T-cell (primary cell): Measurements from ENCODE around the gene SHOC2. TPM values are rescaled to one million over a fixed set of nuclear protein-coding genes. Genes with fewer than 3 reads are reported as not detected.

ENCODE experiments used
- ATAC-seq, 4 experiments: fragments of 200-7000 bp in 3 of 4; fragments of 150-1000 bp in 1 of 4; cut with Tn5 transposase; replicated peaks in 1 of 4; 1 replicate in 3 of 4; 2 replicates in 1 of 4; pipeline ENCODE4 v1.10.0; 2021; ENCODE audit warnings: moderate library complexity in 3 of 4, mild to moderate bottlenecking in 2 of 4, moderate number of reproducible peaks in 1 of 4
- CTCF ChIA-PET, 2 donors: fragments of 300-600 bp; sonication (Branson Sonifier 250); formaldehyde crosslinking; loops; one replicate each; lab custom pipeline; 2022; ENCODE audit warnings: antibody characterized with exemption in 2 of 2; lab: Charles Lee
- POLR2A ChIA-PET, 2 donors: fragments of 300-600 bp; sonication (Branson Sonifier 250); formaldehyde crosslinking; loops; one replicate each; lab custom pipeline; 2022; ENCODE audit warnings: antibody characterized with exemption in 2 of 2; lab: Charles Lee
- DNase-seq, 35 experiments: peaks; one replicate each; pipeline versions ENCODE4 v3.0.0 to v3.0.0-alpha.2; 2013 to 2023
- H3K27ac ChIP-seq: one replicate; pipeline ENCODE4 v1.5.1; 2013; ENCODE audit warnings: low read length
- H3K27me3 ChIP-seq, 2 experiments: replicated peaks in 1 of 2; 1 replicate in 1 of 2; 2 replicates in 1 of 2; pipeline versions ENCODE4 v1.6.1 to v1.7.0; 2013; ENCODE audit warnings: low read length in 1 of 2, mixed read lengths in 1 of 2; ENCODE audit not compliant: control insufficient read depth in 2 of 2, insufficient read depth in 2 of 2; ENCODE audit errors: extremely low read depth in 1 of 2
- H3K36me3 ChIP-seq, 2 donors: 1 replicate in 1 of 2; 2 replicates in 1 of 2; pipeline versions ENCODE4 v1.6.1 to v1.7.0; 2013; ENCODE audit warnings: low read length in 1 of 2; ENCODE audit not compliant: control insufficient read depth in 2 of 2, insufficient read depth in 1 of 2; ENCODE audit errors: extremely low read depth in 1 of 2
- H3K4me1 ChIP-seq, 2 experiments: 1 replicate in 1 of 2; 2 replicates in 1 of 2; pipeline versions ENCODE4 v1.6.1 to v1.7.0; 2013; ENCODE audit warnings: low read length in 2 of 2, mixed read lengths in 1 of 2; ENCODE audit not compliant: insufficient read depth in 2 of 2, control insufficient read depth in 1 of 2; ENCODE audit errors: extremely low read depth in 1 of 2
- H3K4me3 ChIP-seq, 2 donors: 1 replicate in 1 of 2; 2 replicates in 1 of 2; pipeline versions ENCODE4 v1.5.1 to v1.7.0; 2013; ENCODE audit warnings: mild to moderate bottlenecking in 2 of 2, low read length in 1 of 2, moderate library complexity in 1 of 2; ENCODE audit not compliant: control insufficient read depth in 1 of 2; ENCODE audit errors: extremely low read depth in 1 of 2
- H3K9me3 ChIP-seq: 2 replicates; pipeline ENCODE4 v1.7.0; 2013
- H3K27ac Mint-ChIP-seq, 2 donors: one replicate each; pipeline ENCODE4 v1.8.0; 2020 to 2021; ENCODE audit warnings: mild to moderate bottlenecking in 2 of 2, mixed read lengths in 2 of 2
- H3K27me3 Mint-ChIP-seq, 2 donors: one replicate each; pipeline ENCODE4 v1.8.0; 2021 to 2022; ENCODE audit warnings: mixed read lengths in 2 of 2
- H3K36me3 Mint-ChIP-seq: one replicate; pipeline ENCODE4 v1.8.0; 2021; ENCODE audit warnings: mixed read lengths
- H3K4me1 Mint-ChIP-seq, 3 donors: one replicate each; pipeline ENCODE4 v1.8.0; 2020 to 2022; ENCODE audit warnings: mixed read lengths in 3 of 3, mild to moderate bottlenecking in 1 of 3
- H3K4me3 Mint-ChIP-seq, 3 donors: one replicate each; pipeline ENCODE4 v1.8.0; 2020 to 2022; ENCODE audit warnings: mild to moderate bottlenecking in 3 of 3, mixed read lengths in 3 of 3, moderate library complexity in 3 of 3
- H3K9me3 Mint-ChIP-seq, 3 donors: one replicate each; pipeline ENCODE4 v1.8.0; 2020 to 2022; ENCODE audit warnings: mixed read lengths in 3 of 3
- WGBS: methylation state at CpG from one replicate; pipeline ENCODE4 v1.1.5; 2013; ENCODE audit warnings: missing lambda C conversion rate; ENCODE audit not compliant: insufficient coverage; 5-methylcytosine and 5-hydroxymethylcytosine counted together
- total RNA-seq, 35 experiments: library from RNA in 6 of 35; stranded (reverse) in 6 of 35; fragments of 120-200 nt in 1 of 35; gene quantifications; one replicate each; pipeline versions ENCODE4 v1.2.1 to v1.2.4 and lab custom pipeline; 2013 to 2026

The SHOC2 gene
- total RNA-seq, 5 donors from 2014 or later (not counting 1 experiment from before 2014, with no cell fraction given) = 53.3 to 65.1 (median 54.0) TPM

DNA sequence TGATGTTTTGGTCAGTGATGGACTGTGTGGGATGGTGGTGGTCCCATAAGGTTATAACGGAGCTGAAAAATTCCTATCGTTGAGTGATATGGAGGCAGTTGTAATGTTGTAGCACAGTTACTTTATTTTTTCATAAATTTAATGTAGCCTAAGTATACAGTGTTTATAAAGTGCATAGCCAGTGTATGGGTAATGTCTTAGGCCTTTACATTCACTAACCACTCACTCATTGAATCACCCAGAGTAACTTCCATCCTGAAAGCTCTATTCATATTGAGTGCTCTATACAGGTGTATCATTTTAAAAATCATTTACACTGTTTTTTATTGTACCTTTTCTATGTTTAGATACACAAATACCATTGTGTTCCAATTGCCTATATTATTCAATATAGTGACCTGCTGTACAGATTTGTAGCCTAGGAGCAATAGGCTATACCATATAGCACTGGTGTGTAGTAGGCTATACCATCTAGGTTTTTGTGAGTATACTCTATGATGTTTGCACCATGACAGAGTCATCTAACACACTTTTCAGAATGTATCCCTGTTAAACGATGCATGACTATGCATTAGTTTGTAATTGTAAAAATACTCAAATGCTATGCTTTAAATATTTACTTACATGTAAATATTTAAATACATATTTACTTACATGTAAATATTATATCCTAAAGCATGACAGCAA lies 26.7 kb upstream of the SHOC2 start:
- H3K27ac Mint-ChIP-seq = peak overlapping the region in 1 of 2 donors; percentile 24
- peaks cover 66 to 68% (median 67%) of the 10 kb centered on the region in 3 donors for H3K4me1 Mint-ChIP-seq
- no peak overlapping the region for H3K4me3 Mint-ChIP-seq
- DNase-seq (no peak), ATAC-seq (peak in 1 of 4 experiments; percentile 23)
- Histone ChIP-seq H3K27me3 (no peaks in the 10 kb centered on the region), H3K36me3 (peaks cover 0 to 69% of the 10 kb centered on the region in 2 donors), H3K27ac (no peak overlapping the region), H3K4me1 (peaks cover 3 to 16% of the 10 kb centered on the region in 2 experiments), H3K9me3 (no peaks in the 10 kb centered on the region), H3K4me3 (no peak overlapping the region)
- no CpG with 5 or more reads among the region's 3 CpGs for WGBS
- ChIA-PET CTCF (interaction anchor here in 1 of 2 donors (0.5 to 5.0 kb wide), 10 partner anchors 10 to 284 kb away, joined by 3 to 34 read pairs (median 10); partner anchors contain the start of genes BBIP1 and SHOC2), POLR2A (interaction anchor here (0.5 to 3.9 kb wide), 4 partner anchors 11 to 19 kb away, joined by 3 to 36 read pairs (median 4); no protein-coding TSS in a partner anchor)
- H3K9me3 Mint-ChIP-seq = no peaks in the 10 kb centered on the region
- peaks cover 54% of the 10 kb centered on the region for H3K36me3 Mint-ChIP-seq
- H3K27me3 Mint-ChIP-seq = no peaks in the 10 kb centered on the region

DNA sequence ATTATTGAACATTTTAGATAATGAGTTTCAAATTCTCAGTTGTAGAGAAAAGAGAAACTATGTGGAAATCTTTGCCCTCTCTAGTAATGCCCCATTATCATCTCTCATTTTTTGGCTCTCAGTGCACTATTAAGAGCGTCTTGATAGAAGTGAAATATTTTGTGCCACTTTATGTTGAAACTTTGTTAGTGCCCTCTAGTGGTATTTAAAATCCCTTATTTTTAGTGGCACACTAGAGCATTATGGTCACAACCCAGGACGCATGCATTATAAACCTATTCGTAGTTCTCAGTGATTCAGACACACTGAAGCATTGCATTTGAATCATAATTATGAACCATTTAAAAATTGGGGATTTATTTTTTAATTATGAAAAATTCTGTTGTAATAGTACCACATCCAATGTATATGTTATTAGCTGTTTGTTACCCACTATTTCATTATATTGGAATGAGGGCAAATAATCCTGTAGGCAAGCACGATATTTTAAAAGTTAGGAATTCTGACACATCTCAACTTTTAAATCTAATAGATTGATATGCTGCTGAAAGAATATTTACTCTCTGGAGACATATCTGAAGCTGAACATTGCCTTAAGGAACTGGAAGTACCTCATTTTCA lies 25.7 kb upstream of the SHOC2 start:
- Mint-ChIP-seq H3K36me3 (peaks cover 53% of the 10 kb centered on the region), H3K4me3 (no peak overlapping the region), H3K27ac (no peak overlapping the region), H3K4me1 (peaks cover 62 to 65% (median 65%) of the 10 kb centered on the region in 3 donors), H3K9me3 (no peaks in the 10 kb centered on the region), H3K27me3 (no peaks in the 10 kb centered on the region)
- ChIA-PET CTCF (interaction anchor here (0.6 to 5.0 kb wide), 22 partner anchors 9 to 990 kb away, joined by 3 to 34 read pairs (median 4); partner anchors contain the start of genes BBIP1 (in 1 of the 2) and SHOC2 (in 1 of the 2)), POLR2A (interaction anchor here (0.6 to 3.9 kb wide), 8 partner anchors 12 to 285 kb away, joined by 3 to 36 read pairs (median 3); no protein-coding TSS in a partner anchor)
- Histone ChIP-seq H3K27me3 (no peaks in the 10 kb centered on the region), H3K9me3 (no peaks in the 10 kb centered on the region), H3K4me3 (no peak overlapping the region), H3K27ac (no peak overlapping the region), H3K4me1 (peaks cover 3 to 15% of the 10 kb centered on the region in 2 experiments), H3K36me3 (peaks cover 0 to 72% of the 10 kb centered on the region in 2 donors)
- no CpG with 5 or more reads among the region's 4 CpGs for WGBS
- peak in 1 of 35 experiments; percentile 72 for DNase-seq
- ATAC-seq = peak; percentile 56 to 87 (median 82)

DNA sequence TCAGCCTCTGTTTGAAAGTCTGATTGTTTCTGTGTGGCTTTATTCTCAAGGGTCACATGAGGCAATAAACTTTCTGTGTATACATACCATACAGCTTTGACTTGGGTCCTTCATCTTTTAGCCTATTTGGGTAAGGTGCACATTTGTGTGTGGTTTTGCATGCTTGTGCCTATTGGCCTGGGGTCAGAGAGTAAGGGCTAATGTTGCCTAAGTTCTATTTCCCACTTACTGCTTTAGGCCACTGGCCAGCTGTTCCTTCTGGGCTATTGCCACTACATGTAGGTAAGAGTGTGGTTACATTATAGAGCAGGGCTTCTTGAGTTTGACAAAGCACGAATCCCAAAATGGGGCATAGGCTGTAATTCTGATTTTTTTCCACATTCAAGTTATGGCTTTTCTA lies 22.2 kb upstream of the SHOC2 start:
- peaks cover 0 to 8% of the 10 kb centered on the region in 2 experiments for H3K4me1 ChIP-seq
- 100% methylated on average over 1 of the region's 1 CpG for WGBS
- no peaks in the 10 kb centered on the region for H3K27me3 ChIP-seq
- CTCF ChIA-PET = interaction anchor here (0.5 to 1.8 kb wide), 12 partner anchors 10 to 591 kb away, joined by 3 to 9 read pairs (median 3); no protein-coding TSS in a partner anchor
- DNase-seq (no peak), ATAC-seq (no peak)
- peaks cover 0 to 74% of the 10 kb centered on the region in 2 donors for H3K36me3 ChIP-seq
- no peak overlapping the region for H3K27ac ChIP-seq
- Mint-ChIP-seq H3K27me3 (no peaks in the 10 kb centered on the region), H3K4me1 (peaks cover 44 to 65% (median 49%) of the 10 kb centered on the region in 3 donors), H3K4me3 (no peak overlapping the region), H3K36me3 (peaks cover 40% of the 10 kb centered on the region), H3K9me3 (no peaks in the 10 kb centered on the region), H3K27ac (no peak overlapping the region)
- no peaks in the 10 kb centered on the region for H3K9me3 ChIP-seq
- POLR2A ChIA-PET = interaction anchor here (0.7 to 3.2 kb wide), 13 partner anchors 9 to 95 kb away, joined by 3 to 29 read pairs (median 3); partner anchors contain the start of genes BBIP1 (in 1 of the 2) and SHOC2 (in 1 of the 2)
- no peak overlapping the region for H3K4me3 ChIP-seq

DNA sequence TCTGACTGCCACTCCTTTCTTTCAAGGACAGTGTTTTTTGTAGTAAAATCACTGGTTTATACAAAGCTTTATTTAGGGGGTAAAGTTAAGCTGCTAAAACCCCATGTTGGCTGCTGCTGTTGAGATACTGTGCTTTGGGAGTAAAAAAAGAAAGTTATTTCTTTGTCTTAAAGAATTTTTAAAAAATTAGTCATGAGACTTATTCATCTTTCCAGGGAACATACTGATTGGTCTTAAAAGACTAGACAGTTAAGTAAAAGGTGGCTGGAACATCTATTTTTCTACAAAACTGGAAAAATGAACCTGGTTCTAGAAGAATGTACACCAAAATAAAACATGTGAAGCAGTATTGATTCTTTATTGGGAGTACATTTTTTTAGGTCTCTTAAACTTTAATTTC lies 21.0 kb upstream of the SHOC2 start:
- H3K9me3 ChIP-seq = no peaks in the 10 kb centered on the region
- H3K27ac Mint-ChIP-seq = peak overlapping the region in 1 of 2 donors; percentile 39
- peaks cover 47 to 66% (median 49%) of the 10 kb centered on the region in 3 donors for H3K4me1 Mint-ChIP-seq
- DNase-seq = no peak
- H3K27me3 ChIP-seq = no peaks in the 10 kb centered on the region
- H3K4me1 ChIP-seq = peaks cover 0 to 7% of the 10 kb centered on the region in 2 experiments
- H3K36me3 Mint-ChIP-seq = peaks cover 46% of the 10 kb centered on the region
- no peak overlapping the region for H3K4me3 ChIP-seq
- no peaks in the 10 kb centered on the region for H3K9me3 Mint-ChIP-seq
- peaks cover 2 to 70% of the 10 kb centered on the region in 2 donors for H3K36me3 ChIP-seq
- no peak overlapping the region for H3K4me3 Mint-ChIP-seq
- no peaks in the 10 kb centered on the region for H3K27me3 Mint-ChIP-seq
- H3K27ac ChIP-seq = no peak overlapping the region
- ATAC-seq = no peak
- ChIA-PET POLR2A (interaction anchor here (0.5 to 3.2 kb wide), 12 partner anchors 10 to 593 kb away, joined by 3 to 29 read pairs (median 4); partner anchors contain the start of genes BBIP1 (in 1 of the 2) and SHOC2 (in 1 of the 2)), CTCF (interaction anchor here (0.6 to 2.1 kb wide), 13 partner anchors 9 to 180 kb away, joined by 3 to 7 read pairs (median 3); no protein-coding TSS in a partner anchor)

DNA sequence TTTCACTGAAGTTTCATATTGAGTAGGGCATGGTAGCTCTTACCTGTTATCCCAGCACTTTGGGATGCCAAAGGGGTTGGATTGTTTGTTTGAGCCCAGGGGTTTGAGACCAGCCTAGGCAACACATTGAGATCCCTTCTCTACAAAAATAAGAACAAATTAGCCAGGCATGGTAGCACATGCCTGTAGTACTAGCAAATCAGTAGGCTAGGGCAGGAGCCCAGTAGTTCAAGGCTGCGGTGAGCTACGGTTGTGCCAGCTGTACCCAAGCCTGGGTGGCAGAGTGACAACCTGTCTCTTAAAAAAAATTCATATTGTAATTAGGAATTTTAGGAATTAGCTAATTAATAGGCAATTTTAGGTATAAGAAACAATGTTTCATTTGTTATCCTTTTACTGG lies 18.4 kb upstream of the SHOC2 start:
- Mint-ChIP-seq H3K27me3 (no peaks in the 10 kb centered on the region), H3K9me3 (no peaks in the 10 kb centered on the region), H3K4me1 (peaks cover 33 to 53% (median 35%) of the 10 kb centered on the region in 3 donors), H3K4me3 (no peak overlapping the region), H3K27ac (peak overlapping the region in 1 of 2 donors; percentile 39), H3K36me3 (peaks cover 43% of the 10 kb centered on the region)
- ATAC-seq = peak in 1 of 4 experiments; percentile 22
- H3K4me3 ChIP-seq = no peak overlapping the region
- H3K27ac ChIP-seq = no peak overlapping the region
- WGBS = no CpG with 5 or more reads among the region's 2 CpGs
- peaks cover 0 to 2% of the 10 kb centered on the region in 2 experiments for H3K4me1 ChIP-seq
- peaks cover 2 to 50% of the 10 kb centered on the region in 2 donors for H3K36me3 ChIP-seq
- H3K9me3 ChIP-seq = no peaks in the 10 kb centered on the region
- ChIA-PET POLR2A (interaction anchor here (0.5 to 1.4 kb wide), 11 partner anchors 10 to 46 kb away, joined by 3 to 6 read pairs (median 4); partner anchors contain the start of genes BBIP1 (in 1 of the 2) and SHOC2 (in 1 of the 2)), CTCF (interaction anchor here (0.7 to 1.6 kb wide), 4 partner anchors 14 to 290 kb away, joined by 3 to 7 read pairs (median 4); no protein-coding TSS in a partner anchor)
- DNase-seq = no peak
- no peaks in the 10 kb centered on the region for H3K27me3 ChIP-seq
